K562 (cell line): ENCODE measurements around the gene PPM1F. TPM values are rescaled to one million over a fixed set of nuclear protein-coding genes. Genes with fewer than 3 reads are reported as not detected.
A peak's percentile ranks its signal among the peaks of the same experiment; 100 is the strongest.

ENCODE experiments used
- BRD4 ChIP-seq: fragments of 200-600 bp; sonication (generic); IDR thresholded peaks from 2 replicates; pipeline ENCODE4 v1.6.1; 2017; ENCODE audit warnings: inconsistent platforms
- EGR1 ChIP-seq: fragments of 450-650 bp; conservative IDR thresholded peaks from 2 replicates; pipeline ENCODE4 v1.6.1; 2017; ENCODE audit warnings: mild to moderate bottlenecking
- EWSR1 ChIP-seq: fragments of 450-650 bp; IDR thresholded peaks from 2 replicates; pipeline ENCODE4 v1.6.1; 2018; ENCODE audit warnings: borderline replicate concordance, mild to moderate bottlenecking, low read depth, moderate library complexity; ENCODE audit not compliant: partially characterized antibody
- FOS ChIP-seq: IDR thresholded peaks from 3 replicates; pipeline ENCODE4 v1.6.1; 2011; ENCODE audit not compliant: insufficient read length; ENCODE audit errors: extremely low read depth
- NEUROD1 ChIP-seq: fragments of 150-350 bp; IDR thresholded peaks from 2 replicates; pipeline ENCODE4 v1.6.1; 2014; ENCODE audit warnings: borderline replicate concordance, low read length, low read depth; ENCODE audit not compliant: partially characterized antibody
- NFIC ChIP-seq: fragments of 450-650 bp; IDR thresholded peaks from 2 replicates; pipeline ENCODE4 v1.6.1; 2017; ENCODE audit warnings: mild to moderate bottlenecking, inconsistent platforms
- NUFIP1 ChIP-seq: fragments of 450-650 bp; IDR thresholded peaks from 2 replicates; pipeline ENCODE4 v1.6.1; 2018; ENCODE audit not compliant: partially characterized antibody
- SMARCA5 ChIP-seq: fragments of 450-650 bp; IDR thresholded peaks from 2 replicates; pipeline ENCODE4 v1.6.1; 2016
- SNRNP70 ChIP-seq: fragments of 200-400 bp; formaldehyde crosslinking; optimal IDR thresholded peaks from 2 replicates; pipeline ENCODE3; 2017; ENCODE audit warnings: low read depth, low read length
- ZNF436 ChIP-seq: fragments of 250-450, 450-650 bp; sonication (Bioruptor Pico); formaldehyde crosslinking; IDR thresholded peaks from 2 replicates; pipeline ENCODE4 v1.7.0; 2020; ENCODE audit warnings: mild to moderate bottlenecking
- ZNF583 ChIP-seq: fragments of 250-450 bp; sonication (Bioruptor Pico); IDR thresholded peaks from 2 replicates; pipeline ENCODE4 v1.4.0; 2020
- polyA plus RNA-seq, 8 experiments: library from polyadenylated mRNA; depleted of rRNA in 4 of 8; stranded (reverse) in 5 of 8; unstranded in 3 of 8; fragments of >200 nt; fragmentation: Nextera tagmentation in 2 of 8; fragmentation: Illumina TruSeq in 1 of 8; extraction: Ambion mirVana in 2 of 8; extraction: Trizol in 1 of 8; gene quantifications; 2 replicates each; pipeline versions ENCODE4 v1.2.1 to v1.2.3, GENCODE V29; 2011 to 2014; ENCODE audit warnings: inconsistent platforms in 1 of 8, missing spikeins in 1 of 8
- total RNA-seq, 7 experiments: library from RNA; depleted of rRNA in 6 of 7; stranded (reverse); fragments of >200 nt in 6 of 7; fragmentation: Illumina TruSeq in 2 of 7; extraction: Trizol in 2 of 7; gene quantifications; 2 replicates each; pipeline versions ENCODE4 v1.2.1 to v1.2.3, GENCODE V29; 2011 to 2021; ENCODE audit warnings: low replicate concordance in 1 of 7
- TF ChIP-seq, protein P1 (sequence below): fragments of 450-650 bp; IDR thresholded peaks from 2 replicates; pipeline ENCODE4 v1.6.1; 2016; ENCODE audit warnings: mild to moderate bottlenecking, moderate library complexity
- TF ChIP-seq, protein P2 (sequence below): fragments of 250-450 bp; sonication (Bioruptor Pico); IDR thresholded peaks from 2 replicates; pipeline ENCODE4 v1.8.0; 2021; ENCODE audit warnings: moderate library complexity, mild to moderate bottlenecking, inconsistent platforms
- TF ChIP-seq, protein P3 (sequence below): sonication (generic); IDR thresholded peaks from 2 replicates; pipeline ENCODE4 v1.6.1; 2016

Gene PPM1F
- total and polyA plus RNA-seq, 9 of the 15 experiments (the other 6 are each of a cell fraction or from before 2014, with no cell fraction given), result 2.1 to 159 (median 64.0) TPM

DNA sequence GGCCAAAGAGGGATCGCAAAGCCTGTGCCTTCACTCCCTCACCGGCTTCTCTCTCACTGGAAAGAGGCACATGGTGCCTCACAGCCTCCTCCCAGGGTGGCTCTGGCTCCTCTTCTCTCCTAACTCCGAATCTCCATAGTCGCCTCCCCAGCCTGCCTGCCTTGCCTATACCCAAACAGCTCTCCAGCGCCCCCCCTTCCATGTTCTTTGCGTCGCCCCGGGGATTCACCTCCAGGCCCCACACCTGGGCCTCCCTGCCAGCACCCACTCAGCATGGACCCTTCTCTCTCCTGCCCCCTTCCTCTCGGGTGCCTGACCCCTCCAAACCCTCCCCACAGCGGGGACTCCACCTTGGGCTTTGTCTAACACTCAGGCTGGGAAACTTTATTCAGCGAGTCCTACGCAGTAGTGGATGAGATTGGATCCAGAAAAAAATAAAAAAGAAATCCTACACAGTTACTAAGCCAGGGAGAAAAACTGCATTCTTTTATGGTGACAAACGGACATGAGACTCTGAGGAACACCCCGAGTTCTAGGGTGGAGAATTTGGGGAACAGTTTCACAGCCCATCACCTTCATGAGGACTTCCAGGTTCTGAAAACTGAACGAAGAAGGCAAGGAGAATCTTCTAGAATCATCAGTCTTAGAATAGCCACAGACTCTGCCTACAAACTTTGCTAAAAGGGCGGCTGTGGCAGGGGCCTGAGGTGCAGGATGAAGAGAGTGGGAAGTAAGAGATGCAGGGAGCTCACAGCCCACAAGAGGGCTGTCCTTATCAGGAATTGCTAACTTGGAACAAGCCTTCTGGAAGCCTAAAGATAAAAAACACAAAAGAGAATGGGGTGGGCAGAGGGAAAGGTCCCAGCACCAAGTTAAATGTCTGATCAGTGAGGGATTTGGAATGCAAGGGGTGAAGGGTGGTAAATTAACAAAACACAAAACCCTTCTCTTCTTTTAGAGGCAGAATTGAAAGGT lies 5.3 kb downstream of the PPM1F start (continued):
- TF ChIP-seq, protein P1, sequence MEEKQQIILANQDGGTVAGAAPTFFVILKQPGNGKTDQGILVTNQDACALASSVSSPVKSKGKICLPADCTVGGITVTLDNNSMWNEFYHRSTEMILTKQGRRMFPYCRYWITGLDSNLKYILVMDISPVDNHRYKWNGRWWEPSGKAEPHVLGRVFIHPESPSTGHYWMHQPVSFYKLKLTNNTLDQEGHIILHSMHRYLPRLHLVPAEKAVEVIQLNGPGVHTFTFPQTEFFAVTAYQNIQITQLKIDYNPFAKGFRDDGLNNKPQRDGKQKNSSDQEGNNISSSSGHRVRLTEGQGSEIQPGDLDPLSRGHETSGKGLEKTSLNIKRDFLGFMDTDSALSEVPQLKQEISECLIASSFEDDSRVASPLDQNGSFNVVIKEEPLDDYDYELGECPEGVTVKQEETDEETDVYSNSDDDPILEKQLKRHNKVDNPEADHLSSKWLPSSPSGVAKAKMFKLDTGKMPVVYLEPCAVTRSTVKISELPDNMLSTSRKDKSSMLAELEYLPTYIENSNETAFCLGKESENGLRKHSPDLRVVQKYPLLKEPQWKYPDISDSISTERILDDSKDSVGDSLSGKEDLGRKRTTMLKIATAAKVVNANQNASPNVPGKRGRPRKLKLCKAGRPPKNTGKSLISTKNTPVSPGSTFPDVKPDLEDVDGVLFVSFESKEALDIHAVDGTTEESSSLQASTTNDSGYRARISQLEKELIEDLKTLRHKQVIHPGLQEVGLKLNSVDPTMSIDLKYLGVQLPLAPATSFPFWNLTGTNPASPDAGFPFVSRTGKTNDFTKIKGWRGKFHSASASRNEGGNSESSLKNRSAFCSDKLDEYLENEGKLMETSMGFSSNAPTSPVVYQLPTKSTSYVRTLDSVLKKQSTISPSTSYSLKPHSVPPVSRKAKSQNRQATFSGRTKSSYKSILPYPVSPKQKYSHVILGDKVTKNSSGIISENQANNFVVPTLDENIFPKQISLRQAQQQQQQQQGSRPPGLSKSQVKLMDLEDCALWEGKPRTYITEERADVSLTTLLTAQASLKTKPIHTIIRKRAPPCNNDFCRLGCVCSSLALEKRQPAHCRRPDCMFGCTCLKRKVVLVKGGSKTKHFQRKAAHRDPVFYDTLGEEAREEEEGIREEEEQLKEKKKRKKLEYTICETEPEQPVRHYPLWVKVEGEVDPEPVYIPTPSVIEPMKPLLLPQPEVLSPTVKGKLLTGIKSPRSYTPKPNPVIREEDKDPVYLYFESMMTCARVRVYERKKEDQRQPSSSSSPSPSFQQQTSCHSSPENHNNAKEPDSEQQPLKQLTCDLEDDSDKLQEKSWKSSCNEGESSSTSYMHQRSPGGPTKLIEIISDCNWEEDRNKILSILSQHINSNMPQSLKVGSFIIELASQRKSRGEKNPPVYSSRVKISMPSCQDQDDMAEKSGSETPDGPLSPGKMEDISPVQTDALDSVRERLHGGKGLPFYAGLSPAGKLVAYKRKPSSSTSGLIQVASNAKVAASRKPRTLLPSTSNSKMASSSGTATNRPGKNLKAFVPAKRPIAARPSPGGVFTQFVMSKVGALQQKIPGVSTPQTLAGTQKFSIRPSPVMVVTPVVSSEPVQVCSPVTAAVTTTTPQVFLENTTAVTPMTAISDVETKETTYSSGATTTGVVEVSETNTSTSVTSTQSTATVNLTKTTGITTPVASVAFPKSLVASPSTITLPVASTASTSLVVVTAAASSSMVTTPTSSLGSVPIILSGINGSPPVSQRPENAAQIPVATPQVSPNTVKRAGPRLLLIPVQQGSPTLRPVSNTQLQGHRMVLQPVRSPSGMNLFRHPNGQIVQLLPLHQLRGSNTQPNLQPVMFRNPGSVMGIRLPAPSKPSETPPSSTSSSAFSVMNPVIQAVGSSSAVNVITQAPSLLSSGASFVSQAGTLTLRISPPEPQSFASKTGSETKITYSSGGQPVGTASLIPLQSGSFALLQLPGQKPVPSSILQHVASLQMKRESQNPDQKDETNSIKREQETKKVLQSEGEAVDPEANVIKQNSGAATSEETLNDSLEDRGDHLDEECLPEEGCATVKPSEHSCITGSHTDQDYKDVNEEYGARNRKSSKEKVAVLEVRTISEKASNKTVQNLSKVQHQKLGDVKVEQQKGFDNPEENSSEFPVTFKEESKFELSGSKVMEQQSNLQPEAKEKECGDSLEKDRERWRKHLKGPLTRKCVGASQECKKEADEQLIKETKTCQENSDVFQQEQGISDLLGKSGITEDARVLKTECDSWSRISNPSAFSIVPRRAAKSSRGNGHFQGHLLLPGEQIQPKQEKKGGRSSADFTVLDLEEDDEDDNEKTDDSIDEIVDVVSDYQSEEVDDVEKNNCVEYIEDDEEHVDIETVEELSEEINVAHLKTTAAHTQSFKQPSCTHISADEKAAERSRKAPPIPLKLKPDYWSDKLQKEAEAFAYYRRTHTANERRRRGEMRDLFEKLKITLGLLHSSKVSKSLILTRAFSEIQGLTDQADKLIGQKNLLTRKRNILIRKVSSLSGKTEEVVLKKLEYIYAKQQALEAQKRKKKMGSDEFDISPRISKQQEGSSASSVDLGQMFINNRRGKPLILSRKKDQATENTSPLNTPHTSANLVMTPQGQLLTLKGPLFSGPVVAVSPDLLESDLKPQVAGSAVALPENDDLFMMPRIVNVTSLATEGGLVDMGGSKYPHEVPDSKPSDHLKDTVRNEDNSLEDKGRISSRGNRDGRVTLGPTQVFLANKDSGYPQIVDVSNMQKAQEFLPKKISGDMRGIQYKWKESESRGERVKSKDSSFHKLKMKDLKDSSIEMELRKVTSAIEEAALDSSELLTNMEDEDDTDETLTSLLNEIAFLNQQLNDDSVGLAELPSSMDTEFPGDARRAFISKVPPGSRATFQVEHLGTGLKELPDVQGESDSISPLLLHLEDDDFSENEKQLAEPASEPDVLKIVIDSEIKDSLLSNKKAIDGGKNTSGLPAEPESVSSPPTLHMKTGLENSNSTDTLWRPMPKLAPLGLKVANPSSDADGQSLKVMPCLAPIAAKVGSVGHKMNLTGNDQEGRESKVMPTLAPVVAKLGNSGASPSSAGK, result no peak
- no peak for TF ChIP-seq ZNF436 (CRISPR knock-in tag)
- TF ChIP-seq, protein P2, sequence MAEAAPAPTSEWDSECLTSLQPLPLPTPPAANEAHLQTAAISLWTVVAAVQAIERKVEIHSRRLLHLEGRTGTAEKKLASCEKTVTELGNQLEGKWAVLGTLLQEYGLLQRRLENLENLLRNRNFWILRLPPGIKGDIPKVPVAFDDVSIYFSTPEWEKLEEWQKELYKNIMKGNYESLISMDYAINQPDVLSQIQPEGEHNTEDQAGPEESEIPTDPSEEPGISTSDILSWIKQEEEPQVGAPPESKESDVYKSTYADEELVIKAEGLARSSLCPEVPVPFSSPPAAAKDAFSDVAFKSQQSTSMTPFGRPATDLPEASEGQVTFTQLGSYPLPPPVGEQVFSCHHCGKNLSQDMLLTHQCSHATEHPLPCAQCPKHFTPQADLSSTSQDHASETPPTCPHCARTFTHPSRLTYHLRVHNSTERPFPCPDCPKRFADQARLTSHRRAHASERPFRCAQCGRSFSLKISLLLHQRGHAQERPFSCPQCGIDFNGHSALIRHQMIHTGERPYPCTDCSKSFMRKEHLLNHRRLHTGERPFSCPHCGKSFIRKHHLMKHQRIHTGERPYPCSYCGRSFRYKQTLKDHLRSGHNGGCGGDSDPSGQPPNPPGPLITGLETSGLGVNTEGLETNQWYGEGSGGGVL (CRISPR knock-in tag), result no peak
- no peak for TF ChIP-seq EWSR1
- no peak for TF ChIP-seq FOS
- TF ChIP-seq EGR1, result no peak
- no peak for TF ChIP-seq BRD4
- TF ChIP-seq NFIC, result no peak
- TF ChIP-seq NUFIP1, result no peak
- no peak for TF ChIP-seq ZNF583 (CRISPR knock-in tag)
- TF ChIP-seq SMARCA5, result no peak
- peak; percentile 94 for TF ChIP-seq NEUROD1
- TF ChIP-seq SNRNP70, result no peak
- TF ChIP-seq, protein P3, sequence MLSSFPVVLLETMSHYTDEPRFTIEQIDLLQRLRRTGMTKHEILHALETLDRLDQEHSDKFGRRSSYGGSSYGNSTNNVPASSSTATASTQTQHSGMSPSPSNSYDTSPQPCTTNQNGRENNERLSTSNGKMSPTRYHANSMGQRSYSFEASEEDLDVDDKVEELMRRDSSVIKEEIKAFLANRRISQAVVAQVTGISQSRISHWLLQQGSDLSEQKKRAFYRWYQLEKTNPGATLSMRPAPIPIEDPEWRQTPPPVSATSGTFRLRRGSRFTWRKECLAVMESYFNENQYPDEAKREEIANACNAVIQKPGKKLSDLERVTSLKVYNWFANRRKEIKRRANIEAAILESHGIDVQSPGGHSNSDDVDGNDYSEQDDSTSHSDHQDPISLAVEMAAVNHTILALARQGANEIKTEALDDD, result no peak
